B cell (primary cell): ENCODE results near the gene NEUROG1. TPM values are rescaled to one million over a fixed set of nuclear protein-coding genes. Genes with fewer than 3 reads are reported as not detected.

ENCODE experiments used
- ATAC-seq: fragments of 200-7000 bp; cut with Tn5 transposase; one replicate; pipeline ENCODE4 v1.10.0; 2021; ENCODE audit warnings: low read depth, mild to moderate bottlenecking, moderate number of reproducible peaks, moderate library complexity
- CTCF ChIA-PET: fragments of 350-600 bp; sonication (Branson Sonifier 250); formaldehyde crosslinking; loops from one replicate; lab custom pipeline; 2021; ENCODE audit warnings: antibody characterized with exemption, inconsistent platforms; lab: Charles Lee
- POLR2A ChIA-PET: fragments of 350-600 bp; sonication (Branson Sonifier 250); formaldehyde crosslinking; loops from one replicate; lab custom pipeline; 2021; ENCODE audit warnings: antibody characterized with exemption; lab: Charles Lee
- DNase-seq: peaks from one replicate; pipeline ENCODE4 v3.0.0; 2013
- H2AFZ ChIP-seq: 2 replicates; pipeline ENCODE4 v1.6.1; 2012; ENCODE audit warnings: mild to moderate bottlenecking, low read depth, low read length; ENCODE audit not compliant: insufficient read depth, poor library complexity, severe bottlenecking
- H3K27ac ChIP-seq, 2 donors: 1 replicate in 1 of 2; 2 replicates in 1 of 2; pipeline ENCODE4 v1.5.1; 2012 to 2013; ENCODE audit warnings: low read length in 2 of 2, mild to moderate bottlenecking in 2 of 2, moderate library complexity in 1 of 2
- H3K27me3 ChIP-seq, 4 experiments: fragments of 200-600 bp in 1 of 4; sonication (generic) in 1 of 4; replicated peaks in 1 of 4; 1 replicate in 2 of 4; 2 replicates in 2 of 4; pipeline versions ENCODE4 v1.6.1 to v1.7.0; 2013 to 2016; ENCODE audit warnings: low read length in 3 of 4, mild to moderate bottlenecking in 2 of 4, mixed read lengths in 1 of 4, moderate library complexity in 1 of 4; ENCODE audit not compliant: insufficient read depth in 4 of 4, control insufficient read depth in 3 of 4; ENCODE audit errors: control extremely low read depth in 1 of 4
- H3K36me3 ChIP-seq, 2 experiments: replicated peaks in 1 of 2; 1 replicate in 1 of 2; 2 replicates in 1 of 2; pipeline versions ENCODE4 v1.6.1 to v1.7.1; 2013; ENCODE audit warnings: low read length in 1 of 2; ENCODE audit not compliant: insufficient read depth in 2 of 2, control insufficient read depth in 1 of 2; ENCODE audit errors: control extremely low read depth in 1 of 2, extremely low read depth in 1 of 2
- H3K4me1 ChIP-seq, 2 donors: fragments of 200-600 bp in 1 of 2; sonication (generic) in 1 of 2; 1 replicate in 1 of 2; 2 replicates in 1 of 2; pipeline versions ENCODE4 v1.5.1 to v1.6.1; 2013 to 2017; ENCODE audit warnings: low read length in 2 of 2; ENCODE audit not compliant: control insufficient read depth in 2 of 2, insufficient read depth in 2 of 2
- H3K4me2 ChIP-seq: replicated peaks from 2 replicates; pipeline ENCODE3; 2012; ENCODE audit warnings: mild to moderate bottlenecking, low read depth, low read length; ENCODE audit not compliant: poor library complexity, severe bottlenecking
- H3K4me3 ChIP-seq, 5 experiments: fragments of 200-600 bp in 1 of 5; sonication (generic) in 1 of 5; 1 replicate in 3 of 5; 2 replicates in 2 of 5; pipeline versions ENCODE4 v1.5.1 to v1.7.0; 2011 to 2016; ENCODE audit warnings: low read length in 4 of 5, mild to moderate bottlenecking in 4 of 5, low read depth in 2 of 5, control low read depth in 1 of 5, moderate library complexity in 1 of 5; ENCODE audit not compliant: insufficient read depth in 1 of 5; ENCODE audit errors: control extremely low read depth in 1 of 5, extremely low read depth in 1 of 5
- H3K79me2 ChIP-seq: fragments of 200-600 bp; sonication (generic); one replicate; pipeline ENCODE4 v1.6.0; 2016; ENCODE audit warnings: low read length; ENCODE audit not compliant: control insufficient read depth, insufficient read depth
- H3K9ac ChIP-seq: fragments of 200-600 bp; sonication (generic); 2 replicates; pipeline ENCODE4 v1.6.1; 2017; ENCODE audit warnings: mild to moderate bottlenecking, low read length, moderate library complexity
- H3K9me3 ChIP-seq, 3 donors: one replicate each; pipeline versions ENCODE4 v1.6.1 to v1.7.1; 2013; ENCODE audit warnings: low read length in 2 of 3; ENCODE audit not compliant: control insufficient read depth in 2 of 3, insufficient read depth in 1 of 3; ENCODE audit errors: control extremely low read depth in 1 of 3
- H4K20me1 ChIP-seq: 2 replicates; pipeline ENCODE4 v1.6.0; 2012; ENCODE audit warnings: mild to moderate bottlenecking, low read length; ENCODE audit not compliant: insufficient read depth, control insufficient read depth, poor library complexity, severe bottlenecking
- H3K27ac Mint-ChIP-seq: one replicate; pipeline ENCODE4 v1.8.0; 2021; ENCODE audit warnings: mixed read lengths
- H3K27me3 Mint-ChIP-seq: one replicate; pipeline ENCODE4 v1.8.0; 2021; ENCODE audit warnings: mixed read lengths
- H3K4me1 Mint-ChIP-seq: one replicate; pipeline ENCODE4 v1.8.0; 2021; ENCODE audit warnings: mixed read lengths
- H3K4me3 Mint-ChIP-seq: one replicate; pipeline ENCODE4 v1.8.0; 2021; ENCODE audit warnings: mixed read lengths
- H3K9me3 Mint-ChIP-seq: one replicate; pipeline ENCODE4 v1.8.0; 2022; ENCODE audit warnings: mixed read lengths; ENCODE audit not compliant: insufficient read depth
- CTCF ChIP-seq: fragments of 200-600 bp; IDR thresholded peaks from one replicate; pipeline ENCODE4 v1.8.0; 2022; ENCODE audit warnings: antibody characterized with exemption, mild to moderate bottlenecking
- EZH2 ChIP-seq: IDR thresholded peaks from 2 replicates; pipeline ENCODE4 v1.6.1; 2012; ENCODE audit warnings: borderline replicate concordance, low read depth, mild to moderate bottlenecking, moderate library complexity, low read length; ENCODE audit not compliant: insufficient read depth, poor library complexity, severe bottlenecking
- WGBS: methylation state at CpG from one replicate; pipeline ENCODE4 v1.1.5; 2013; ENCODE audit warnings: missing lambda C conversion rate; ENCODE audit not compliant: insufficient coverage; 5-methylcytosine and 5-hydroxymethylcytosine counted together
- intact Hi-C: fragments of 100-400 bp; cut with micrococcal nuclease; formaldehyde crosslinking; loops from one replicate; pipeline ENCODE4 v1.10.0; 2022
- polyA plus RNA-seq: library from polyadenylated mRNA; depleted of rRNA; stranded (reverse); fragments of >200 nt; gene quantifications from 2 replicates; pipeline ENCODE4 v1.2.3, GENCODE V29; 2012
- total RNA-seq, 2 donors: library from RNA; stranded (reverse); fragments of 120-200 nt in 1 of 2; gene quantifications; 1 replicate in 1 of 2; 2 replicates in 1 of 2; pipeline versions ENCODE4 v1.2.3 to v1.2.4, GENCODE V29; 2013 to 2022

NEUROG1 gene
- total and polyA plus RNA-seq, 2 donors (not counting 1 experiment from before 2014, with no cell fraction given), result not detected

- ChIA-PET POLR2A (no interaction called here), CTCF (no interaction called here)
- ATAC-seq (no peak), DNase-seq (no peak)
- Histone ChIP-seq H3K4me2 (no peak overlapping the region), H3K27me3 (peaks cover 0 to 7% (median 4%) of the 10 kb centered on the region in 4 experiments), H3K4me3 (no peak overlapping the region), H3K36me3 (no peaks in the 10 kb centered on the region), H3K27ac (no peak overlapping the region), H3K4me1 (no peaks in the 10 kb centered on the region), H3K9me3 (peaks cover 0 to 3% (median 0%) of the 10 kb centered on the region in 3 donors), H2AFZ (no peak overlapping the region), H4K20me1 (no peaks in the 10 kb centered on the region), H3K79me2 (no peaks in the 10 kb centered on the region), H3K9ac (no peak overlapping the region)
- H3K27me3 Mint-ChIP-seq, result peaks cover 37% of the 10 kb centered on the region
- H3K4me1 Mint-ChIP-seq, result no peaks in the 10 kb centered on the region
- H3K4me3 Mint-ChIP-seq, result no peak overlapping the region
- no peak overlapping the region for H3K27ac Mint-ChIP-seq
- WGBS, result 94% methylated on average over 6 of the region's 6 CpGs
- TF ChIP-seq CTCF (no peak), EZH2 (no peak)
- H3K9me3 Mint-ChIP-seq, result no peaks in the 10 kb centered on the region
- intact Hi-C loops, result no loop called here
These were observed 49.2 kb upstream of the NEUROG1 start for GRCh38 chr5:135584918-135585317.

DNA sequence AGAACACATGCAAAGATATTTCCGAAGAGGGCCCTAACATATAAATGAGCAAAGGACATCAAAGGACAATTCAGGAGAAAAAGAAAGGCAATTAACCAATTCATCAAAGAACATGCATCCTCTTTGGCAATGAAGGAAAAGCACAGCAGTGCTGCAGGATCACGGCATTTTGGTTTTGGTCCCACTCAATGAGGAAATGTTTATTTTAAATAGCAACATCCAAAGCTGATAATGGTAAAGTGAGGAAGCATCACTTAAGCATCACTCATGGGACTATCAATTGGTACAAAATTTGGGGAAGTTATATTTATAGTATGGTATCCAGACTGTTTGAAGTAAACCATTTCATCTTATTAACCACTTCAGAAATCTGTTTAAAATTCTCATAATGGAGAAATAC is 48.5 kb upstream of the NEUROG1 start:
- WGBS, result no CpG with 5 or more reads among the region's 2 CpGs
- no peaks in the 10 kb centered on the region for H3K79me2 ChIP-seq
- intact Hi-C loops, result no loop called here
- no peak overlapping the region for H2AFZ ChIP-seq
- Mint-ChIP-seq H3K27me3 (peaks cover 42% of the 10 kb centered on the region), H3K9me3 (no peaks in the 10 kb centered on the region), H3K4me3 (no peak overlapping the region), H3K4me1 (no peaks in the 10 kb centered on the region), H3K27ac (no peak overlapping the region)
- H3K4me2 ChIP-seq, result no peak overlapping the region
- ChIA-PET POLR2A (no interaction called here), CTCF (no interaction called here)
- no peaks in the 10 kb centered on the region for H4K20me1 ChIP-seq
- H3K4me1 ChIP-seq, result no peaks in the 10 kb centered on the region
- peaks cover 0 to 3% (median 0%) of the 10 kb centered on the region in 3 donors for H3K9me3 ChIP-seq
- no peak overlapping the region for H3K4me3 ChIP-seq
- no peak for TF ChIP-seq EZH2
- TF ChIP-seq CTCF, result no peak
- H3K36me3 ChIP-seq, result no peaks in the 10 kb centered on the region
- H3K9ac ChIP-seq, result no peak overlapping the region
- ATAC-seq, result no peak
- peaks cover 0 to 10% (median 7%) of the 10 kb centered on the region in 4 experiments for H3K27me3 ChIP-seq
- DNase-seq, result no peak
- no peak overlapping the region for H3K27ac ChIP-seq
